HCT116 (cell line): ENCODE results near the gene ERI2. TPM values are rescaled to one million over a fixed set of nuclear protein-coding genes. Genes with fewer than 3 reads are reported as not detected.

Source experiments
- ATAC-seq: fragments of 200-7000 bp; cut with Tn5 transposase; 2 replicates; pipeline ENCODE4 v1.9.1; 2020; ENCODE audit warnings: mild to moderate bottlenecking, moderate library complexity
- BruUV-seq: library from RNA; stranded (reverse); fragments of 400-500 nt; replicated peaks from 2 replicates; lab custom pipeline; 2021; lab: Mats Ljungman, UMichigan
- CTCF ChIA-PET: fragments of 300-600 bp; sonication (Branson Sonifier 250); formaldehyde crosslinking; loops from one replicate; lab custom pipeline; 2021; ENCODE audit warnings: antibody characterized with exemption; lab: Charles Lee
- POLR2A ChIA-PET: fragments of 300-600, 350-600 bp; sonication (Branson Sonifier 250); formaldehyde crosslinking; loops from one replicate; lab custom pipeline; 2021; ENCODE audit warnings: antibody characterized with exemption; lab: Charles Lee
- RAD21 ChIA-PET, 2 experiments: fragments of 300-600 bp; sonication (Branson Sonifier 250); formaldehyde crosslinking; loops; one replicate each; lab custom pipeline; 2023; ENCODE audit warnings: low total read pairs in 2 of 2; ENCODE audit not compliant: uncharacterized antibody in 2 of 2, unreplicated experiment in 2 of 2, low non-redundant PET in 1 of 2; lab: Charles Lee
- DNase-seq: peaks from one replicate; pipeline ENCODE4 v3.0.0-alpha.2; 2010; ENCODE audit warnings: low read depth, low spot score
- H2AFZ ChIP-seq: fragments of 200-600 bp; shearing (Covaris generic), sonication (generic); 2 replicates; pipeline ENCODE4 v1.6.1; 2017; ENCODE audit warnings: low read depth, mixed run types, mixed read lengths, antibody characterized with exemption, low read length; ENCODE audit not compliant: poor library complexity, severe bottlenecking
- H3K27ac ChIP-seq: 2 replicates; pipeline ENCODE4 v1.5.1; 2012; ENCODE audit warnings: low read depth, low read length
- H3K27me3 ChIP-seq: fragments of 200-600 bp; sonication (generic); 2 replicates; pipeline ENCODE4 v1.6.1; 2016; ENCODE audit warnings: mixed run types, low read length, mixed read lengths; ENCODE audit not compliant: insufficient read depth
- H3K36me3 ChIP-seq, 2 experiments: fragments of 200-500 bp in 1 of 2; fragments of 200-600 bp in 1 of 2; sonication (Bioruptor generic) in 1 of 2; sonication (generic) in 1 of 2; 2 replicates each; pipeline versions ENCODE4 v1.5.1 to v1.6.1; 2014 to 2016; ENCODE audit warnings: low read length in 2 of 2, inconsistent platforms in 1 of 2, mixed read lengths in 1 of 2, mixed run types in 1 of 2; ENCODE audit not compliant: insufficient read depth in 2 of 2, control insufficient read depth in 1 of 2
- H3K4me1 ChIP-seq, 2 experiments: fragments of 200-600 bp in 1 of 2; sonication (generic) in 1 of 2; 2 replicates each; pipeline versions ENCODE4 v1.5.1 to v1.6.1; 2012 to 2017; ENCODE audit warnings: low read length in 2 of 2, inconsistent platforms in 1 of 2, mild to moderate bottlenecking in 1 of 2, mixed read lengths in 1 of 2, mixed run types in 1 of 2, moderate library complexity in 1 of 2; ENCODE audit not compliant: insufficient read depth in 2 of 2, control insufficient read depth in 1 of 2
- H3K4me2 ChIP-seq: fragments of 200-600 bp; sonication (generic); 2 replicates; pipeline ENCODE4 v1.6.1; 2017; ENCODE audit warnings: mixed run types, low read length, mixed read lengths
- H3K4me3 ChIP-seq, 2 experiments: fragments of 200-600 bp in 1 of 2; sonication (generic) in 1 of 2; replicated peaks in 1 of 2; 2 replicates each; pipeline ENCODE4 v1.5.1; 2011 to 2016; ENCODE audit warnings: low read length in 2 of 2, control low read depth in 1 of 2, low read depth in 1 of 2, mild to moderate bottlenecking in 1 of 2, mixed read lengths in 1 of 2, mixed run types in 1 of 2
- H3K79me2 ChIP-seq: fragments of 200-600 bp; sonication (generic); 2 replicates; pipeline ENCODE4 v1.6.1; 2017; ENCODE audit warnings: mild to moderate bottlenecking, mixed run types, low read length, moderate library complexity, mixed read lengths; ENCODE audit not compliant: insufficient read depth
- H3K9ac ChIP-seq: fragments of 200-600 bp; sonication (generic); 2 replicates; pipeline ENCODE4 v1.6.1; 2016; ENCODE audit warnings: low read length, mixed read lengths
- H3K9me2 ChIP-seq: fragments of 200-600 bp; sonication (generic), shearing (Covaris generic); 2 replicates; pipeline ENCODE4 v1.6.1; 2017; ENCODE audit warnings: mixed run types, mild to moderate bottlenecking, moderate library complexity; ENCODE audit not compliant: insufficient read depth
- H3K9me3 ChIP-seq, 2 experiments: fragments of 200-500 bp in 1 of 2; fragments of 200-600 bp in 1 of 2; sonication (Bioruptor generic) in 1 of 2; sonication (generic) in 1 of 2; 2 replicates each; pipeline ENCODE4 v1.6.1; 2014 to 2017; ENCODE audit warnings: low read length in 2 of 2, mixed read lengths in 2 of 2, inconsistent platforms in 1 of 2, low read depth in 1 of 2, mild to moderate bottlenecking in 1 of 2, mixed run types in 1 of 2, moderate library complexity in 1 of 2; ENCODE audit not compliant: control insufficient read depth in 1 of 2, insufficient read depth in 1 of 2
- H4K20me1 ChIP-seq: fragments of 200-600 bp; sonication (generic), shearing (Covaris generic); 2 replicates; pipeline ENCODE4 v1.6.1; 2017; ENCODE audit warnings: mixed run types, mild to moderate bottlenecking, moderate library complexity; ENCODE audit not compliant: insufficient read depth
- EGR1 ChIP-seq: IDR thresholded peaks from 2 replicates; pipeline ENCODE4 v1.6.1; 2012; ENCODE audit warnings: low read depth
- ELF1 ChIP-seq: IDR thresholded peaks from 2 replicates; pipeline ENCODE4 v1.6.1; 2012; ENCODE audit warnings: low read depth, borderline replicate concordance
- EZH2 ChIP-seq: fragments of 200-600 bp; sonication (generic); IDR thresholded peaks from 2 replicates; pipeline ENCODE4 v1.6.1; 2017; ENCODE audit warnings: antibody characterized with exemption, mixed run types
- EZH2phosphoT487 ChIP-seq: fragments of 200-600 bp; IDR thresholded peaks from 2 replicates; pipeline ENCODE4 v1.6.1; 2018; ENCODE audit warnings: antibody characterized with exemption, borderline replicate concordance
- FOSL1 ChIP-seq: IDR thresholded peaks from 2 replicates; pipeline ENCODE4 v1.6.1; 2012; ENCODE audit warnings: low read depth
- POLR2A ChIP-seq: IDR thresholded peaks from 2 replicates; pipeline ENCODE4 v1.7.0; 2011; ENCODE audit warnings: borderline replicate concordance; ENCODE audit not compliant: insufficient read depth, insufficient read length; ENCODE audit errors: extremely low read depth
- SIN3A ChIP-seq: IDR thresholded peaks from 2 replicates; pipeline ENCODE4 v1.6.1; 2012; ENCODE audit warnings: low read depth
- SP1 ChIP-seq: IDR thresholded peaks from 2 replicates; pipeline ENCODE4 v1.6.1; 2012; ENCODE audit warnings: low read depth
- TCF7L2 ChIP-seq: IDR thresholded peaks from 2 replicates; pipeline ENCODE4 v1.7.0; 2011; ENCODE audit warnings: borderline replicate concordance, inconsistent platforms; ENCODE audit not compliant: insufficient read depth, insufficient read length; ENCODE audit errors: extremely low read depth
- YY1 ChIP-seq: IDR thresholded peaks from 2 replicates; pipeline ENCODE4 v1.6.1; 2011; ENCODE audit warnings: low read length, low read depth, moderate library complexity, mild to moderate bottlenecking; ENCODE audit not compliant: insufficient replicate concordance; ENCODE audit errors: extremely low read depth
- ZFX ChIP-seq: fragments of 450-650 bp; IDR thresholded peaks from 2 replicates; pipeline ENCODE4 v1.6.1; 2017
- ZNF274 ChIP-seq: fragments of 200-500 bp; sonication (Bioruptor generic); IDR thresholded peaks from 2 replicates; pipeline ENCODE4 v1.6.1; 2014; ENCODE audit warnings: mild to moderate bottlenecking, low read depth, low read length, inconsistent platforms
- intact Hi-C: fragments of 100-400 bp; cut with micrococcal nuclease; formaldehyde crosslinking; loops from 2 replicates; pipeline ENCODE4 v1.10.0; 2022
- total RNA-seq: library from RNA; stranded (reverse); gene quantifications from one replicate; pipeline ENCODE4 v1.2.1, GENCODE V29; 2021; ENCODE audit not compliant: unreplicated experiment
- TF ChIP-seq, protein P1 (sequence below): IDR thresholded peaks from 2 replicates; pipeline ENCODE4 v1.6.1; 2012
- TF ChIP-seq, protein P2 (sequence below): IDR thresholded peaks from 2 replicates; pipeline ENCODE4 v1.6.1; 2012; ENCODE audit warnings: low read depth
- TF ChIP-seq, protein P3 (sequence below), 3 experiments: fragments of 200-600 bp in 1 of 3; sonication (generic) in 1 of 3; IDR thresholded peaks in 2 of 3; conservative IDR thresholded peaks in 1 of 3; 2 replicates each; pipeline ENCODE4 v1.5.1; 2012 to 2017; ENCODE audit warnings: low read depth in 2 of 3, low read length in 2 of 3, antibody characterized with exemption in 1 of 3, borderline replicate concordance in 1 of 3, control low read depth in 1 of 3, mild to moderate bottlenecking in 1 of 3, mixed read lengths in 1 of 3, mixed run types in 1 of 3, moderate library complexity in 1 of 3; ENCODE audit not compliant: insufficient read depth in 1 of 3
- TF ChIP-seq, protein P4 (sequence below): IDR thresholded peaks from 2 replicates; pipeline ENCODE4 v1.6.1; 2011; ENCODE audit warnings: mild to moderate bottlenecking, low read length, moderate library complexity; ENCODE audit not compliant: insufficient replicate concordance; ENCODE audit errors: extremely low read depth

The ERI2 gene
- total RNA-seq, 1 experiment from 2014 or later = 42.1 TPM

DNA sequence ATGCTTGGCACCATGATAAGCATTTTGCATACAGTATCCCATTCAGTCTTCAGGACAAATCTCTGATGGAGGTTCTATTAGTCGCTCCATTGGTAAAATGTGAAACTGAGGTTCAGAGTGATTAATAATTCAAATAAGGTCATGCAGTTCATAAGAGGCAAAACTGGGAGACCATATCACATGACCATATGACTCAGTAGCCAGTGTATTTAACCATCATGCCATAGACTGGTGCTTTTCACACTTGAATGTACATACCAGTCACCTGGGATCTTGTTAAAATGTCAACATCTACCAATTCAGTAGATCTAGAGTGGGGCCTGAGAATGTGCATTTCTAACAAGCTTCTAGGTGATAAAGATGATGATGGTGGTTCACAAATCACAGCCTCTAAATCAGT, 38.2 kb downstream of the ERI2 start:
- ATAC-seq (no peak), DNase-seq (no peak)
- H3K4me2 ChIP-seq = no peak overlapping the region
- ChIA-PET RAD21 (no interaction called here), CTCF (no interaction called here), POLR2A (no interaction called here)
- TF ChIP-seq, protein P1, sequence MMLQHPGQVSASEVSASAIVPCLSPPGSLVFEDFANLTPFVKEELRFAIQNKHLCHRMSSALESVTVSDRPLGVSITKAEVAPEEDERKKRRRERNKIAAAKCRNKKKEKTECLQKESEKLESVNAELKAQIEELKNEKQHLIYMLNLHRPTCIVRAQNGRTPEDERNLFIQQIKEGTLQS = no peak
- TF ChIP-seq TCF7L2 = no peak
- TF ChIP-seq SIN3A = no peak
- no peak for TF ChIP-seq POLR2A
- TF ChIP-seq EZH2phosphoT487 = no peak
- no peak for TF ChIP-seq SP1
- TF ChIP-seq ZNF274 = no peak
- no peak for TF ChIP-seq ELF1
- TF ChIP-seq EGR1 = no peak
- no peak for TF ChIP-seq EZH2
- TF ChIP-seq, protein P2, sequence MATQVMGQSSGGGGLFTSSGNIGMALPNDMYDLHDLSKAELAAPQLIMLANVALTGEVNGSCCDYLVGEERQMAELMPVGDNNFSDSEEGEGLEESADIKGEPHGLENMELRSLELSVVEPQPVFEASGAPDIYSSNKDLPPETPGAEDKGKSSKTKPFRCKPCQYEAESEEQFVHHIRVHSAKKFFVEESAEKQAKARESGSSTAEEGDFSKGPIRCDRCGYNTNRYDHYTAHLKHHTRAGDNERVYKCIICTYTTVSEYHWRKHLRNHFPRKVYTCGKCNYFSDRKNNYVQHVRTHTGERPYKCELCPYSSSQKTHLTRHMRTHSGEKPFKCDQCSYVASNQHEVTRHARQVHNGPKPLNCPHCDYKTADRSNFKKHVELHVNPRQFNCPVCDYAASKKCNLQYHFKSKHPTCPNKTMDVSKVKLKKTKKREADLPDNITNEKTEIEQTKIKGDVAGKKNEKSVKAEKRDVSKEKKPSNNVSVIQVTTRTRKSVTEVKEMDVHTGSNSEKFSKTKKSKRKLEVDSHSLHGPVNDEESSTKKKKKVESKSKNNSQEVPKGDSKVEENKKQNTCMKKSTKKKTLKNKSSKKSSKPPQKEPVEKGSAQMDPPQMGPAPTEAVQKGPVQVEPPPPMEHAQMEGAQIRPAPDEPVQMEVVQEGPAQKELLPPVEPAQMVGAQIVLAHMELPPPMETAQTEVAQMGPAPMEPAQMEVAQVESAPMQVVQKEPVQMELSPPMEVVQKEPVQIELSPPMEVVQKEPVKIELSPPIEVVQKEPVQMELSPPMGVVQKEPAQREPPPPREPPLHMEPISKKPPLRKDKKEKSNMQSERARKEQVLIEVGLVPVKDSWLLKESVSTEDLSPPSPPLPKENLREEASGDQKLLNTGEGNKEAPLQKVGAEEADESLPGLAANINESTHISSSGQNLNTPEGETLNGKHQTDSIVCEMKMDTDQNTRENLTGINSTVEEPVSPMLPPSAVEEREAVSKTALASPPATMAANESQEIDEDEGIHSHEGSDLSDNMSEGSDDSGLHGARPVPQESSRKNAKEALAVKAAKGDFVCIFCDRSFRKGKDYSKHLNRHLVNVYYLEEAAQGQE = no peak
- TF ChIP-seq, protein P3, sequence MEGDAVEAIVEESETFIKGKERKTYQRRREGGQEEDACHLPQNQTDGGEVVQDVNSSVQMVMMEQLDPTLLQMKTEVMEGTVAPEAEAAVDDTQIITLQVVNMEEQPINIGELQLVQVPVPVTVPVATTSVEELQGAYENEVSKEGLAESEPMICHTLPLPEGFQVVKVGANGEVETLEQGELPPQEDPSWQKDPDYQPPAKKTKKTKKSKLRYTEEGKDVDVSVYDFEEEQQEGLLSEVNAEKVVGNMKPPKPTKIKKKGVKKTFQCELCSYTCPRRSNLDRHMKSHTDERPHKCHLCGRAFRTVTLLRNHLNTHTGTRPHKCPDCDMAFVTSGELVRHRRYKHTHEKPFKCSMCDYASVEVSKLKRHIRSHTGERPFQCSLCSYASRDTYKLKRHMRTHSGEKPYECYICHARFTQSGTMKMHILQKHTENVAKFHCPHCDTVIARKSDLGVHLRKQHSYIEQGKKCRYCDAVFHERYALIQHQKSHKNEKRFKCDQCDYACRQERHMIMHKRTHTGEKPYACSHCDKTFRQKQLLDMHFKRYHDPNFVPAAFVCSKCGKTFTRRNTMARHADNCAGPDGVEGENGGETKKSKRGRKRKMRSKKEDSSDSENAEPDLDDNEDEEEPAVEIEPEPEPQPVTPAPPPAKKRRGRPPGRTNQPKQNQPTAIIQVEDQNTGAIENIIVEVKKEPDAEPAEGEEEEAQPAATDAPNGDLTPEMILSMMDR (IDR thresholded peaks at IDR 0.05 in 2 of 3, conservative IDR thresholded peaks at IDR 0.05 in 1 of 3; ENCODE audit: borderline replicate concordance in 1 of 3, insufficient read depth in 1 of 3, low read depth in 2 of 3, low read length in 2 of 3) = no peak
- TF ChIP-seq YY1 = no peak
- TF ChIP-seq, protein P4, sequence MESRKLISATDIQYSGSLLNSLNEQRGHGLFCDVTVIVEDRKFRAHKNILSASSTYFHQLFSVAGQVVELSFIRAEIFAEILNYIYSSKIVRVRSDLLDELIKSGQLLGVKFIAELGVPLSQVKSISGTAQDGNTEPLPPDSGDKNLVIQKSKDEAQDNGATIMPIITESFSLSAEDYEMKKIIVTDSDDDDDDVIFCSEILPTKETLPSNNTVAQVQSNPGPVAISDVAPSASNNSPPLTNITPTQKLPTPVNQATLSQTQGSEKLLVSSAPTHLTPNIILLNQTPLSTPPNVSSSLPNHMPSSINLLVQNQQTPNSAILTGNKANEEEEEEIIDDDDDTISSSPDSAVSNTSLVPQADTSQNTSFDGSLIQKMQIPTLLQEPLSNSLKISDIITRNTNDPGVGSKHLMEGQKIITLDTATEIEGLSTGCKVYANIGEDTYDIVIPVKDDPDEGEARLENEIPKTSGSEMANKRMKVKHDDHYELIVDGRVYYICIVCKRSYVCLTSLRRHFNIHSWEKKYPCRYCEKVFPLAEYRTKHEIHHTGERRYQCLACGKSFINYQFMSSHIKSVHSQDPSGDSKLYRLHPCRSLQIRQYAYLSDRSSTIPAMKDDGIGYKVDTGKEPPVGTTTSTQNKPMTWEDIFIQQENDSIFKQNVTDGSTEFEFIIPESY = no peak
- no peak for TF ChIP-seq ZFX
- TF ChIP-seq FOSL1 = no peak
- H3K9me2 ChIP-seq = no peaks in the 10 kb centered on the region
- peaks cover 10 to 12% of the 10 kb centered on the region in 2 experiments for H3K4me1 ChIP-seq
- BruUV-seq = no TSS peak
- no peak overlapping the region for H3K4me3 ChIP-seq
- no peak overlapping the region for H3K9ac ChIP-seq
- intact Hi-C loops = no loop called here
- H3K79me2 ChIP-seq = no peaks in the 10 kb centered on the region
- no peaks in the 10 kb centered on the region for H4K20me1 ChIP-seq
- no peak overlapping the region for H3K27ac ChIP-seq
- no peaks in the 10 kb centered on the region for H3K36me3 ChIP-seq
- no peak overlapping the region for H2AFZ ChIP-seq
- 0 out of 4 replicates have a peak, but pooled peaks cover 0 to 3% of the 10 kb centered on the region in 2 experiments for H3K9me3 ChIP-seq
- no peaks in the 10 kb centered on the region for H3K27me3 ChIP-seq
